ENCODE measurements around the gene ARID3A. TPM values are rescaled to one million over a fixed set of nuclear protein-coding genes. Genes with fewer than 3 reads are reported as not detected.
"Not testable (repeated sequence)": the region's sequence is repeated elsewhere in the genome, so short reads cannot be mapped to it uniquely, and the experiment has no call there.

The ARID3A gene
- total RNA-seq, 1 donor from 2014 or later: 83.0 TPM

DNA sequence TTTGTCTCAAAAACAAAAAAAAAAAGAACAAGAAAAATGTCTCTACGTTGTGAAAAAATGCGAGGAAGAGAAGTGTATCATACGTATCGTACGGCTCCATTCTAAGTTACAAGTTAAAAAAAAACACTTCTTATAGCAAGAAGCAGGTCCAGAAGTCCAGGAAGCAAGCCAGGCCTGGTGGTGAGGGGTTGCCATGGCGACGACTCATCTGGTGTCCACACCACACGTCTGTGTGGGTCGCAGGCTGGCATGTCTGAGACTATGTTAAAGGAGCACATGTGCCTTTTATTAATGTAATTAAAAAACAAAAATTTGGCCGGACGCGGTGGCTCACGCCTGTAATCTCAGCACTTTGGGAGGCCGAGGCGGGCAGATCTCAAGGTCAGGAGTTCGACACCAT is 38.8 kb upstream of the ARID3A start:
- Mint-ChIP-seq H3K9me3 (no peaks in the 10 kb centered on the region), H3K4me3 (no peak overlapping the region), H3K27me3 (no peaks in the 10 kb centered on the region), H3K27ac (no peak overlapping the region), H3K4me1 (ENCODE audit: unreplicated experiment) (no peaks in the 10 kb centered on the region), H3K36me3 (no peaks in the 10 kb centered on the region)
- DNase-seq (ENCODE audit: extremely low spot score, unreplicated experiment): no peak
- TF ChIP-seq, protein P1, sequence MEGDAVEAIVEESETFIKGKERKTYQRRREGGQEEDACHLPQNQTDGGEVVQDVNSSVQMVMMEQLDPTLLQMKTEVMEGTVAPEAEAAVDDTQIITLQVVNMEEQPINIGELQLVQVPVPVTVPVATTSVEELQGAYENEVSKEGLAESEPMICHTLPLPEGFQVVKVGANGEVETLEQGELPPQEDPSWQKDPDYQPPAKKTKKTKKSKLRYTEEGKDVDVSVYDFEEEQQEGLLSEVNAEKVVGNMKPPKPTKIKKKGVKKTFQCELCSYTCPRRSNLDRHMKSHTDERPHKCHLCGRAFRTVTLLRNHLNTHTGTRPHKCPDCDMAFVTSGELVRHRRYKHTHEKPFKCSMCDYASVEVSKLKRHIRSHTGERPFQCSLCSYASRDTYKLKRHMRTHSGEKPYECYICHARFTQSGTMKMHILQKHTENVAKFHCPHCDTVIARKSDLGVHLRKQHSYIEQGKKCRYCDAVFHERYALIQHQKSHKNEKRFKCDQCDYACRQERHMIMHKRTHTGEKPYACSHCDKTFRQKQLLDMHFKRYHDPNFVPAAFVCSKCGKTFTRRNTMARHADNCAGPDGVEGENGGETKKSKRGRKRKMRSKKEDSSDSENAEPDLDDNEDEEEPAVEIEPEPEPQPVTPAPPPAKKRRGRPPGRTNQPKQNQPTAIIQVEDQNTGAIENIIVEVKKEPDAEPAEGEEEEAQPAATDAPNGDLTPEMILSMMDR (conservative IDR thresholded peaks at IDR 0.05): no peak

DNA sequence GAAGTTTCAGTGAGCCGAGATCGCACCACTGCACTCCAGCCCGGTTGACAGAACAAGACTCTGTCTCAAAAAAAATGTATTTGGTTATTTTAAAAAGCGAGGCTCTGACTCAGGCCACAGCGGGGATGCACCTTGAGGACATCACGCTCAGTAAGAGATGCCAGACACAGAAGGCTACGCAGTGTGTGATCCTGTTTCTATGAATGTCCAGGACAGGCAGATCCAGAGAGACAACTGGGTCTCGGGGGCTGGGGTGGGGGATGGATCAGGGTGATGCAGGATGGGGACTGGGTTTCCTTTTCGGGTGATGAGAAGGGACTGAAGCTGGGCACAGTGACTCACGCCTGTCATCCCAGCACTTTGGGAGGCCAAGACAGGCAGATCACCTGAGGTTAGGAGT is 38.2 kb upstream of the ARID3A start:
- Mint-ChIP-seq H3K27me3 (no peaks in the 10 kb centered on the region), H3K4me3 (no peak overlapping the region), H3K36me3 (no peaks in the 10 kb centered on the region), H3K27ac (no peak overlapping the region), H3K4me1 (ENCODE audit: unreplicated experiment) (no peaks in the 10 kb centered on the region), H3K9me3 (no peaks in the 10 kb centered on the region)
- no peak for DNase-seq (ENCODE audit: extremely low spot score, unreplicated experiment)
- TF ChIP-seq, protein P1 (conservative IDR thresholded peaks at IDR 0.05): no peak

DNA sequence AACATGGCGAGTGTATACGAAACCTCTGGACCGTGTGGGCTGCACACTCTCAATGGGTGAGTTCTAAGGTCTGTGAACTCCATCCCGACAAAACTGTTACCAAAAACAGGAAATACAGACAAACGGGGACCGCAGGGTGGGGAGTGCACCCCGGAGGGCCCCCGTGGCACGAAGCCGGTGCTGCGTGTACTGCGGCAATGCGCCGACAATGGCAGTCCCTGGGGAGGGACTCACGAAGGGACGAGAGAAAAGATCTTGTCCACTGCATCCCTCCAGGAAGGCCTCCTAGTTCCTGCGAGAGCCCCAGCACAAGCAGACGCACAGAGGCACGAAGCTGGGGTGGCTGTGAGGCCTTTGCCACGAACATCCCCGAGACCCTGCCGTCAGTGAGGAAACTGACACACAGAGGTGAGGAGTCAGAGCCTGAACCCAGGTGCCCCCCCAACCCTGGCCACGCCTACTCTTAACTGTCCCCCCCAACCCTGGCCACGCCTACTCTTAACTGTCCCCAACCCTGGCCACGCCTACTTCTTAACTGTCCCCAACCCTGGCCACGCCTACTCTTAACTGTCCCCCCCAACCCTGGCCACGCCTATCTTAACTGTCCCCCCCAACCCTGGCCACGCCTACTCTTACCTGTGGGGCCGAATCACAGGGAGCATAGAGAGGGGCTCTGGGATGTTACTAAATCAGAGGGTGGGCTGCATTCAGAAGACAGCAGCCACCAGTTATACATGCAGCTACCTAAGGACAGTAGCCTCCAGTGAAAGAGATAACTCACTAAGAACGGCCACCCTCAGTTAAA is 37.1 kb upstream of the ARID3A start:
- TF ChIP-seq, protein P1 (conservative IDR thresholded peaks at IDR 0.05): no peak
- Mint-ChIP-seq H3K4me1 (ENCODE audit: unreplicated experiment) (peaks cover 6% of the 10 kb centered on the region), H3K27me3 (peaks cover 5% of the 10 kb centered on the region), H3K36me3 (peaks cover 4% of the 10 kb centered on the region), H3K4me3 (no peak overlapping the region), H3K27ac (no peak overlapping the region), H3K9me3 (no peaks in the 10 kb centered on the region)
- DNase-seq (ENCODE audit: extremely low spot score, unreplicated experiment): no peak

DNA sequence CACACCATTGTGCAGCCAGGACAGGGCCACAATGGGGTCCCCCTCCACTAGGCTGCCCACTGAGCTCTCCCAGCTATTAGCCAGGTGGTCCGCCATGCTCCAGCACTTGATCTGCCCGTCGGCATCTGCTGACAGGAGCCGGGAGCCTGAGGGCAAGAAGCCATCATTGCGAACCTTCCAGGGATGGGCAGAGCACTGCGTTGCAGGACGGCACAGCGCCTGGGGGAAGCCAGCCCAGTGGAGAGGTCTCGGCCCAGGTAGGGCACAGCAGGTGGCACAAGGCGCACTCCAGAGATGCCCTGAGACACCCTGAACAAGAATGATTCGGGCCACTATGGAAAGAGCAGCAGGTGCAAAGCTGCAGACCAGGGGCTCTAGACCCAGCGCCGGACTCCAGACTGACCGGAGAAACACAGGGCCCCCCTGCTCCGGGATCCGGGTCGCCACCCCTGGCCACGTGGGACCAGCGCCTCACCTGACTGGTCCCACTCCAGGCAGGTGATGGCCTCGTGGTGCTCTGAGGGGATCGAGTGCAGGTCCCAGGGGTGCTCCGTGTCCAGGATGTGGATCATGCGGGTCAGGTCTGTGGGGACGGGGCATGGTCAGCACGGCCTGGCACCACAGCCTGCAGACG is 36.1 kb upstream of the ARID3A start:
- Mint-ChIP-seq H3K27ac (no peak overlapping the region), H3K4me1 (ENCODE audit: unreplicated experiment) (peaks cover 6% of the 10 kb centered on the region), H3K4me3 (peak overlapping the region; percentile 45), H3K27me3 (peaks cover 5% of the 10 kb centered on the region), H3K9me3 (no peaks in the 10 kb centered on the region), H3K36me3 (peaks cover 4% of the 10 kb centered on the region)
- TF ChIP-seq, protein P1 (conservative IDR thresholded peaks at IDR 0.05): no peak
- no peak for DNase-seq (ENCODE audit: extremely low spot score, unreplicated experiment)

DNA sequence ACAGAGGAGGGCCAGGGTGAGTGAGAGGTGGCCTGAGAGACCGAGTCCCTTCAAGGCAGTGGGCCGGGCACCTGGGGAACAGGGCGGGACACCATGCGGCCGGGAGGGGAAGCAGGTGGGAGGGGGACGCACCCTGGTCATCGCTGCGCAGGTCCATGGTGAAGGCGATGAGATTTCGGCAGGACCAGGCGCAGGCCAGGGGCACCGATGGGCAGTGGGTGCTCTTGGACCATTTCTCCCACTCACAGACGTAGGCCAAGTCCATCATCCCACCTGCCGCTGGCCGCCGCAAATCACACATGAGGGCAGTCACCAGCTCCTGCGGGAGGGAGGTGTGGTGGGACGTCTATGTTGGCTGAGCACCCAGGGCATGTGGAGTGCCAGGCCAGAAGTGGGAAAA is 35.0 kb upstream of the ARID3A start:
- Mint-ChIP-seq H3K4me3 (peak overlapping the region; percentile 75), H3K4me1 (ENCODE audit: unreplicated experiment) (peaks cover 6% of the 10 kb centered on the region), H3K27ac (peak overlapping the region; percentile 62), H3K27me3 (peaks cover 5% of the 10 kb centered on the region), H3K36me3 (peaks cover 4% of the 10 kb centered on the region), H3K9me3 (no peaks in the 10 kb centered on the region)
- TF ChIP-seq, protein P1 (conservative IDR thresholded peaks at IDR 0.05): no peak
- DNase-seq (ENCODE audit: extremely low spot score, unreplicated experiment): no peak

DNA sequence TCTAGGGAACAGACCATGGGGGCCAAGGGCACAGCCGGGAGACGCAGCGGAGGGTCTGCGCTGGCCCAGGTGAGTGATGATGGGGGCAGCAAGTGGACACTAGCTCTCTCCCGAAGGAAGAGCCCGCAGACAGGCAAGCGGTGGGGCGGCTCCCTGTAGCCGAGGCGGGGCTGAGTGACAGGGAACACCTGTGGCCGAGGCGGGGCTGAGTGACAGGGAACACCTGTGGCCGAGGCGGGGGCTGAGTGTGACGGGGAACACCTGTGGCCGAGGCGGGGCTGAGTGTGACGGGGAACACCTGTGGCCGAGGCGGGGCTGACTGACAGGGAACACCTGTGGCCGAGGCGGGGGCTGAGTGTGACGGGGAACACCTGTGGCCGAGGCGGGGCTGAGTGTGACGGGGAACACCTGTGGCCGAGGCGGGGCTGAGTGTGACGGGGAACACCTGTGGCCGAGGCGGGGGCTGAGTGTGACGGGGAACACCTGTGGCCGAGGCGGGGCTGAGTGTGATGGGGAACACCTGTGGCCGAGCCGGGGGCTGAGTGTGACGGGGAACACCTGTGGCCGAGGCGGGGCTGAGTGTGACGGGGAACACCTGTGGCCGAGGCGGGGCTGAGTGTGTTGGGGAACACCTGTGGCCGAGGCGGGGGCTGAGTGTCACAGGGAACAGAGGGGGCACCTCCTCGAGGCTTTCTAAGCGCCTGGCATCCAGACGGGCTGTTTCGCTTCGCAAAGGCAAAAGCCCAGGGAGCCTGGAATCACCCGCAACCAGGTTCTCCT is 34.2 kb upstream of the ARID3A start:
- not testable (repeated sequence) for DNase-seq (ENCODE audit: extremely low spot score, unreplicated experiment); H3K36me3 Mint-ChIP-seq; H3K4me1 Mint-ChIP-seq (ENCODE audit: unreplicated experiment); H3K27me3 Mint-ChIP-seq; H3K9me3 Mint-ChIP-seq
- H3K27ac Mint-ChIP-seq: peak overlapping the region; percentile 83
- peak overlapping the region; percentile 86 for H3K4me3 Mint-ChIP-seq

Data from type B pancreatic cell (in vitro differentiated cells).